ENCODE measurements around the gene PKNOX2. TPM values are rescaled to one million over a fixed set of nuclear protein-coding genes. Genes with fewer than 3 reads are reported as not detected.

PKNOX2 gene
- total and polyA plus RNA-seq, 10 of the 15 experiments (the other 5 are each of a cell fraction or from before 2014, with no cell fraction given) = not detected

DNA sequence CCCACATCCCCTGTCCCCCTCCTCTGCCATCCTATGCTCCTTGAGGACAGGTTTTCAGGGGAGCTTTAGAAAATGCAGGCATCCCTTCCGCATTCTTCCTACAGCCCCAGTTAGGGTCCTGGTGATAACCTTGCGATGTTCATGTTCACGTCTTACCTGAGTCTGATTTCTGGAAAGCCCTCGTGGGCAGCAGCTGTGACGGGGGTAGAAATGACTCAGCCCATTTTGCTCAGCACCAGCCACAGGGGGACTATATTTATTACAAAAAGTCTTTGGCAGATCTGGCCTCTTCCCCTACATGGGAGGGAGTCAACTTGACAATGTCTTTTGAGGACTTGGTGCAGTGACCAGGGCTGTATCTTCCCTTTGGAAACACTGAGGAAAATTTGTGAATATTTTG is 12.3 kb downstream of the PKNOX2 start:
- ATAC-seq (peak; percentile 75), DNase-seq (ENCODE audit: low read depth, low spot score) (no peak), FAIRE-seq (no peak)
- Histone ChIP-seq H4K20me1 (ENCODE audit: control insufficient read depth, insufficient read depth) (0 out of 2 replicates have a peak, but pooled peaks cover 3% of the 10 kb centered on the region), H3K9me3 (replicated peaks; ENCODE audit: control insufficient read depth, insufficient read depth, low read length) (no peaks in the 10 kb centered on the region), H3K27ac (ENCODE audit: control insufficient read depth, insufficient read depth) (no peak overlapping the region), H3K4me3 (no peak overlapping the region), H3K27me3 (replicated peaks in 1 of 2; ENCODE audit: control insufficient read depth in 2 of 2, insufficient read depth in 2 of 2, low read length in 1 of 2) (peaks cover 2 to 4% of the 10 kb centered on the region in 2 experiments; a peak in 2 of 4 replicates), H3K79me2 (ENCODE audit: control insufficient read depth, insufficient read depth, low read length) (no peaks in the 10 kb centered on the region), H3K4me1 (ENCODE audit: control insufficient read depth, insufficient read depth, low read length) (peaks cover 4% of the 10 kb centered on the region), H3K36me3 (ENCODE audit: control insufficient read depth in 2 of 2, insufficient read depth in 2 of 2, low read length in 1 of 2) (no peaks in the 10 kb centered on the region), H3K4me2 (ENCODE audit: control insufficient read depth, insufficient read depth) (no peak overlapping the region), H2AFZ (ENCODE audit: control insufficient read depth, low read depth, low read length) (no peak overlapping the region), H3K9ac (ENCODE audit: control insufficient read depth, insufficient read depth, low read length) (no peak overlapping the region)
- ChIA-PET SMC1A (ENCODE audit: uncharacterized antibody, unreplicated experiment) (no interaction called here), CTCF (interaction anchor here (1.0 kb wide), 1 partner anchor 180 kb away, joined by 3 read pairs; no protein-coding TSS in a partner anchor), POLR2A (no interaction called here), RAD21 (ENCODE audit: unreplicated experiment) (no interaction called here)
- BruUV-seq (replicated peaks) = no TSS peak
- TF ChIP-seq STAT3 (IDR thresholded peaks at IDR 0.05; ENCODE audit: low read depth, low read length) = no peak
- TF ChIP-seq JUNB (IDR thresholded peaks at IDR 0.05) = 0 out of 2 replicates have a peak, but pooled peaks have one; percentile 38
- no peak for TF ChIP-seq EGR1 (IDR thresholded peaks at IDR 0.05; ENCODE audit: borderline replicate concordance in 1 of 2, low read depth in 2 of 2, low read length in 2 of 2)
- TF ChIP-seq PAX5 (IDR thresholded peaks at IDR 0.05; ENCODE audit: borderline replicate concordance, low read depth, low read length) = peak; percentile 60; the same call in 1 of the 2 replicates
- TF ChIP-seq PKNOX1 (IDR thresholded peaks at IDR 0.05) = no peak
- no peak for TF ChIP-seq ZZZ3 (IDR thresholded peaks at IDR 0.05; ENCODE audit: control insufficient read depth, insufficient read length, low read depth)
- TF ChIP-seq TCF12 (IDR thresholded peaks at IDR 0.05; ENCODE audit: low read depth, low read length) = no peak
- TF ChIP-seq RAD21 (IDR thresholded peaks at IDR 0.05; ENCODE audit: insufficient read depth, low read depth, low read length) = no peak
- 9% methylated on average over 5 of the region's 5 CpGs for WGBS (ENCODE audit: insufficient coverage, insufficient replicate concordance, low lambda C conversion rate, missing lambda C conversion rate)
- in situ Hi-C loops (cut with MboI) (no loop called here), intact Hi-C loops (cut with micrococcal nuclease; ENCODE audit: unreplicated experiment) (no loop called here)

All from GM12878 (cell line).